Measurements from ENCODE around the gene MBD1.

DNA sequence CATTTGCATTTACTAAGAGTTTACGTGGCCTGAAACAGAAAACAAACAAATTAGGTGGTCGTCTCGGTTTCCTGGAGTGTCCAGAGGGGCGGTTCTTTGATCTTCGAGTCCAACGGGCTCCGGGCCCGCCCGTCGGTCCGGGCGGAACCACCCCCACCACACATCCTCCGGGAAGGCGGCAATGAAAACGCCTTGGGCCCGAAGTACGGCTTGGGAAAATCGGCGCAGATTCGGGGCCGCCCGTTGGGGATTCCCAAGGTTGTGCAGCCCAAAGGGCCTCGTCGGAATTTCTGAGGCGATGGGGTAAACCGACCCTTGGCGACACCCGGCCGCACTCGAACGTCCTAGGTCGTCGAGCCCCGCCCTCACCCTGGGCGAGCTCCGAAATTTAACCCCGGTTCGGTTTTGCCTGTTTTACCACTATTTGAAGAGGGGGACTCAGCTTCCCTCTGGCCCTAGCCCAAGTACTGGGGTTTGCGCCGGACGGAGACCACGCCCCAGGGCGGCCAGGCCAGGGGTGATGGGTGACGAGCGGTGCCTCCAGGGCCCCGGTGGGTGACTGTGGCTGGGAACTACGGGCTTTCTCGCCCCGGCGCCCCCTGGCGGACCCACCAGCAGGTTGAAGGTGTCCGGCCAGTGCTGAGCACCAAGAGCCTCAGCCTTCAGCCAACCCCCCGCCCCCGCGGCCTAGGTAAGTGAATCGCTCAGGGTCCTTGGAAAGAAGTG, 13.1 kb downstream of the MBD1 start:
- peak; percentile 72 to 87 (median 76) for TF ChIP-seq CTCF (IDR thresholded peaks at IDR 0.05)
- no peak for TF ChIP-seq POLR2A (IDR thresholded peaks at IDR 0.05)

Measured in right lobe of liver (tissue), 4 donors.